Measurements from ENCODE around the gene PDHB. TPM values are rescaled to one million over a fixed set of nuclear protein-coding genes. Genes with fewer than 3 reads are reported as not detected.

Gene PDHB
- total and polyA plus RNA-seq, 10 of the 15 experiments (the other 5 are each of a cell fraction or from before 2014, with no cell fraction given) = 62.9 to 224 (median 93.2) TPM

GRCh38 chr3:58452176-58452575 lies 18.5 kb upstream of the PDHB start:
- BruUV-seq (replicated peaks) = no TSS peak
- POLR2A ChIA-PET = no interaction called here
- H4K20me1 ChIP-seq (ENCODE audit: control insufficient read depth, insufficient read depth) = no peaks in the 10 kb centered on the region
- RAD21 ChIA-PET (ENCODE audit: unreplicated experiment) = no interaction called here
- H3K9ac ChIP-seq (ENCODE audit: control insufficient read depth, insufficient read depth, low read length) = no peak overlapping the region
- FAIRE-seq (no peak), DNase-seq (ENCODE audit: low read depth, low spot score) (no peak), ATAC-seq (no peak)
- intact Hi-C loops (cut with micrococcal nuclease; ENCODE audit: unreplicated experiment) (no loop called here), in situ Hi-C loops (cut with MboI) (no loop called here)
- no peak overlapping the region for H2AFZ ChIP-seq (ENCODE audit: control insufficient read depth, low read depth, low read length)
- CTCF ChIA-PET = no interaction called here
- peaks cover 0 to 2% of the 10 kb centered on the region in 2 experiments; a peak in 1 of 4 replicates for H3K27me3 ChIP-seq (replicated peaks in 1 of 2; ENCODE audit: control insufficient read depth in 2 of 2, insufficient read depth in 2 of 2, low read length in 1 of 2)
- H3K9me3 ChIP-seq (replicated peaks; ENCODE audit: control insufficient read depth, insufficient read depth, low read length) = no peaks in the 10 kb centered on the region
- 0% methylated on average over 1 of the region's 1 CpG for WGBS (ENCODE audit: insufficient coverage, insufficient replicate concordance, low lambda C conversion rate, missing lambda C conversion rate)
- H3K4me2 ChIP-seq (ENCODE audit: control insufficient read depth, insufficient read depth) = no peak overlapping the region
- no peak overlapping the region for H3K27ac ChIP-seq (ENCODE audit: control insufficient read depth, insufficient read depth)
- no peaks in the 10 kb centered on the region for H3K4me1 ChIP-seq (ENCODE audit: control insufficient read depth, insufficient read depth, low read length)
- SMC1A ChIA-PET (ENCODE audit: uncharacterized antibody, unreplicated experiment) = no interaction called here
- no peak overlapping the region for H3K4me3 ChIP-seq
- no peaks in the 10 kb centered on the region for H3K79me2 ChIP-seq (ENCODE audit: control insufficient read depth, insufficient read depth, low read length)
- no peaks in the 10 kb centered on the region for H3K36me3 ChIP-seq (ENCODE audit: control insufficient read depth in 2 of 2, insufficient read depth in 2 of 2, low read length in 1 of 2)
- TF ChIP-seq RAD21 (IDR thresholded peaks at IDR 0.05; ENCODE audit: insufficient read depth, low read depth, low read length) = no peak
- TF ChIP-seq ZNF274 (IDR thresholded peaks at IDR 0.05; ENCODE audit: insufficient read depth, insufficient read length) = no peak
- TF ChIP-seq KAT2A (conservative IDR thresholded peaks at IDR 0.05; ENCODE audit: control insufficient read depth, low read depth, low read length) = no peak
- TF ChIP-seq PRDM15 (CRISPR knock-in tag; IDR thresholded peaks at IDR 0.05) = no peak
- TF ChIP-seq EED (IDR thresholded peaks at IDR 0.05; ENCODE audit: low read depth) = no peak
- no peak for TF ChIP-seq FOXK2 (IDR thresholded peaks at IDR 0.05)
- no peak for TF ChIP-seq YBX1 (IDR thresholded peaks at IDR 0.05)
- TF ChIP-seq, protein P1, sequence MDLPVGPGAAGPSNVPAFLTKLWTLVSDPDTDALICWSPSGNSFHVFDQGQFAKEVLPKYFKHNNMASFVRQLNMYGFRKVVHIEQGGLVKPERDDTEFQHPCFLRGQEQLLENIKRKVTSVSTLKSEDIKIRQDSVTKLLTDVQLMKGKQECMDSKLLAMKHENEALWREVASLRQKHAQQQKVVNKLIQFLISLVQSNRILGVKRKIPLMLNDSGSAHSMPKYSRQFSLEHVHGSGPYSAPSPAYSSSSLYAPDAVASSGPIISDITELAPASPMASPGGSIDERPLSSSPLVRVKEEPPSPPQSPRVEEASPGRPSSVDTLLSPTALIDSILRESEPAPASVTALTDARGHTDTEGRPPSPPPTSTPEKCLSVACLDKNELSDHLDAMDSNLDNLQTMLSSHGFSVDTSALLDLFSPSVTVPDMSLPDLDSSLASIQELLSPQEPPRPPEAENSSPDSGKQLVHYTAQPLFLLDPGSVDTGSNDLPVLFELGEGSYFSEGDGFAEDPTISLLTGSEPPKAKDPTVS (IDR thresholded peaks at IDR 0.05; ENCODE audit: low read depth, low read length) = no peak
- no peak for TF ChIP-seq CHD4 (IDR thresholded peaks at IDR 0.05)
- no peak for TF ChIP-seq BHLHE40 (IDR thresholded peaks at IDR 0.05; ENCODE audit: borderline replicate concordance in 1 of 2, low read depth in 2 of 2, low read length in 1 of 2)
- no peak for TF ChIP-seq PAX5 (IDR thresholded peaks at IDR 0.05; ENCODE audit: borderline replicate concordance, low read depth, low read length)
- TF ChIP-seq PAX8 (IDR thresholded peaks at IDR 0.05) = no peak
- no peak for TF ChIP-seq SRF (IDR thresholded peaks at IDR 0.05; ENCODE audit: low read depth in 2 of 2, low read length in 2 of 2)
- no peak for TF ChIP-seq ZBTB33 (IDR thresholded peaks at IDR 0.05)
- TF ChIP-seq, protein P2, sequence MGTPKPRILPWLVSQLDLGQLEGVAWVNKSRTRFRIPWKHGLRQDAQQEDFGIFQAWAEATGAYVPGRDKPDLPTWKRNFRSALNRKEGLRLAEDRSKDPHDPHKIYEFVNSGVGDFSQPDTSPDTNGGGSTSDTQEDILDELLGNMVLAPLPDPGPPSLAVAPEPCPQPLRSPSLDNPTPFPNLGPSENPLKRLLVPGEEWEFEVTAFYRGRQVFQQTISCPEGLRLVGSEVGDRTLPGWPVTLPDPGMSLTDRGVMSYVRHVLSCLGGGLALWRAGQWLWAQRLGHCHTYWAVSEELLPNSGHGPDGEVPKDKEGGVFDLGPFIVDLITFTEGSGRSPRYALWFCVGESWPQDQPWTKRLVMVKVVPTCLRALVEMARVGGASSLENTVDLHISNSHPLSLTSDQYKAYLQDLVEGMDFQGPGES (IDR thresholded peaks at IDR 0.05) = no peak
- TF ChIP-seq STAT3 (IDR thresholded peaks at IDR 0.05; ENCODE audit: low read depth, low read length) = no peak
- no peak for TF ChIP-seq CHD1 (IDR thresholded peaks at IDR 0.05; ENCODE audit: low read depth, low read length)
- TF ChIP-seq ZBED1 (IDR thresholded peaks at IDR 0.05; ENCODE audit: borderline replicate concordance) = no peak
- TF ChIP-seq CBX5 (IDR thresholded peaks at IDR 0.05; ENCODE audit: low read depth) = no peak

Measured in GM12878 (cell line).